HL-60 (cell line): ENCODE data around the gene NRP2.

Source experiments
- POLR2AphosphoS5 ChIP-seq: IDR thresholded peaks from 2 replicates; pipeline ENCODE4 v1.6.1; 2012; ENCODE audit warnings: low read depth
- SPI1 ChIP-seq: IDR thresholded peaks from 2 replicates; pipeline ENCODE4 v1.6.1; 2012; ENCODE audit warnings: low read depth, mild to moderate bottlenecking, borderline replicate concordance
- TF ChIP-seq, protein P1 (sequence below): IDR thresholded peaks from one replicate; pipeline ENCODE4 v1.5.1; 2011; ENCODE audit warnings: low read length, control low read depth, inconsistent platforms; ENCODE audit not compliant: insufficient read depth
- TF ChIP-seq, protein P2 (sequence below): IDR thresholded peaks from 2 replicates; pipeline ENCODE4 v1.6.1; 2012; ENCODE audit warnings: low read depth; ENCODE audit not compliant: insufficient replicate concordance

GRCh38 chr2:205701509-205701908 lies 19.2 kb downstream of the NRP2 start:
- TF ChIP-seq, protein P1, sequence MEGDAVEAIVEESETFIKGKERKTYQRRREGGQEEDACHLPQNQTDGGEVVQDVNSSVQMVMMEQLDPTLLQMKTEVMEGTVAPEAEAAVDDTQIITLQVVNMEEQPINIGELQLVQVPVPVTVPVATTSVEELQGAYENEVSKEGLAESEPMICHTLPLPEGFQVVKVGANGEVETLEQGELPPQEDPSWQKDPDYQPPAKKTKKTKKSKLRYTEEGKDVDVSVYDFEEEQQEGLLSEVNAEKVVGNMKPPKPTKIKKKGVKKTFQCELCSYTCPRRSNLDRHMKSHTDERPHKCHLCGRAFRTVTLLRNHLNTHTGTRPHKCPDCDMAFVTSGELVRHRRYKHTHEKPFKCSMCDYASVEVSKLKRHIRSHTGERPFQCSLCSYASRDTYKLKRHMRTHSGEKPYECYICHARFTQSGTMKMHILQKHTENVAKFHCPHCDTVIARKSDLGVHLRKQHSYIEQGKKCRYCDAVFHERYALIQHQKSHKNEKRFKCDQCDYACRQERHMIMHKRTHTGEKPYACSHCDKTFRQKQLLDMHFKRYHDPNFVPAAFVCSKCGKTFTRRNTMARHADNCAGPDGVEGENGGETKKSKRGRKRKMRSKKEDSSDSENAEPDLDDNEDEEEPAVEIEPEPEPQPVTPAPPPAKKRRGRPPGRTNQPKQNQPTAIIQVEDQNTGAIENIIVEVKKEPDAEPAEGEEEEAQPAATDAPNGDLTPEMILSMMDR = no peak
- TF ChIP-seq, protein P2, sequence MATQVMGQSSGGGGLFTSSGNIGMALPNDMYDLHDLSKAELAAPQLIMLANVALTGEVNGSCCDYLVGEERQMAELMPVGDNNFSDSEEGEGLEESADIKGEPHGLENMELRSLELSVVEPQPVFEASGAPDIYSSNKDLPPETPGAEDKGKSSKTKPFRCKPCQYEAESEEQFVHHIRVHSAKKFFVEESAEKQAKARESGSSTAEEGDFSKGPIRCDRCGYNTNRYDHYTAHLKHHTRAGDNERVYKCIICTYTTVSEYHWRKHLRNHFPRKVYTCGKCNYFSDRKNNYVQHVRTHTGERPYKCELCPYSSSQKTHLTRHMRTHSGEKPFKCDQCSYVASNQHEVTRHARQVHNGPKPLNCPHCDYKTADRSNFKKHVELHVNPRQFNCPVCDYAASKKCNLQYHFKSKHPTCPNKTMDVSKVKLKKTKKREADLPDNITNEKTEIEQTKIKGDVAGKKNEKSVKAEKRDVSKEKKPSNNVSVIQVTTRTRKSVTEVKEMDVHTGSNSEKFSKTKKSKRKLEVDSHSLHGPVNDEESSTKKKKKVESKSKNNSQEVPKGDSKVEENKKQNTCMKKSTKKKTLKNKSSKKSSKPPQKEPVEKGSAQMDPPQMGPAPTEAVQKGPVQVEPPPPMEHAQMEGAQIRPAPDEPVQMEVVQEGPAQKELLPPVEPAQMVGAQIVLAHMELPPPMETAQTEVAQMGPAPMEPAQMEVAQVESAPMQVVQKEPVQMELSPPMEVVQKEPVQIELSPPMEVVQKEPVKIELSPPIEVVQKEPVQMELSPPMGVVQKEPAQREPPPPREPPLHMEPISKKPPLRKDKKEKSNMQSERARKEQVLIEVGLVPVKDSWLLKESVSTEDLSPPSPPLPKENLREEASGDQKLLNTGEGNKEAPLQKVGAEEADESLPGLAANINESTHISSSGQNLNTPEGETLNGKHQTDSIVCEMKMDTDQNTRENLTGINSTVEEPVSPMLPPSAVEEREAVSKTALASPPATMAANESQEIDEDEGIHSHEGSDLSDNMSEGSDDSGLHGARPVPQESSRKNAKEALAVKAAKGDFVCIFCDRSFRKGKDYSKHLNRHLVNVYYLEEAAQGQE = no peak
- TF ChIP-seq POLR2AphosphoS5 (no peak), SPI1 (no peak)
